Measurements from ENCODE around the gene FAHD1.

Gene FAHD1

GRCh38 chr16:1818204-1818872, 8.7 kb upstream of the FAHD1 start:
- no peak for DNase-seq

DNA sequence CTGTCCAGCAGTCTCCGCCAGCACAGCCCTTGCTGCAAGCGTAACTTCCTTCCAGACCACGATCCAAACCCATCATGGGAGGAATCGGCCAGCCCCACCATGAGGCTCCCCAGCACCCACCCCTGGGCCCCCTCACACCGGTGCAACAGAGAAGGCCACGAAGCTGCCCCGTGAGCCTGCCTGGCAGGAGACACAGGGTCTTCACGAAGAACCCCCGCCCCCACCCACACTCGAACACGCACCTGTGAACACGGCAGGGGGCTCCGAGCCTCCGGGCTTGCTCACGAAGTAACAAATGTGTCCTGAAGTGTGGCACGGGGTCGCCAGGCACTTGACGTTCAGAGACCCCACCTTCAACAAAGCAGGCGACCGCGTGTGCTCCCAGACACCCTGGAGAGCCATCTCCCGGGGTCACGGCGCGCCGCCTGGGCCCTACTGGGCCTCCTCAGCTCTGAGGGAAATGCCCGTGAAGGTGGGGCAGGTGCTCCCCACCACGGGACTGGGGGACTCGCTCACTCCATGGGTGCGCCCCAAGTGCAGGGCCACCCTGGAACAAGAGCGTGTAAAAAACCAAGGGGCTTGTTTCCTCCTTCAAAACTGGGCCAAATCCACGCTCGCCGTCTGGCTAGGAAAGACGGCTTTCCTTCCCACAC, 8.0 kb upstream of the FAHD1 start:
- DNase-seq: no peak

- DNase-seq: no peak
Measured at GRCh38 chr16:1819611-1820010, 7.4 kb upstream of the FAHD1 start.

DNA sequence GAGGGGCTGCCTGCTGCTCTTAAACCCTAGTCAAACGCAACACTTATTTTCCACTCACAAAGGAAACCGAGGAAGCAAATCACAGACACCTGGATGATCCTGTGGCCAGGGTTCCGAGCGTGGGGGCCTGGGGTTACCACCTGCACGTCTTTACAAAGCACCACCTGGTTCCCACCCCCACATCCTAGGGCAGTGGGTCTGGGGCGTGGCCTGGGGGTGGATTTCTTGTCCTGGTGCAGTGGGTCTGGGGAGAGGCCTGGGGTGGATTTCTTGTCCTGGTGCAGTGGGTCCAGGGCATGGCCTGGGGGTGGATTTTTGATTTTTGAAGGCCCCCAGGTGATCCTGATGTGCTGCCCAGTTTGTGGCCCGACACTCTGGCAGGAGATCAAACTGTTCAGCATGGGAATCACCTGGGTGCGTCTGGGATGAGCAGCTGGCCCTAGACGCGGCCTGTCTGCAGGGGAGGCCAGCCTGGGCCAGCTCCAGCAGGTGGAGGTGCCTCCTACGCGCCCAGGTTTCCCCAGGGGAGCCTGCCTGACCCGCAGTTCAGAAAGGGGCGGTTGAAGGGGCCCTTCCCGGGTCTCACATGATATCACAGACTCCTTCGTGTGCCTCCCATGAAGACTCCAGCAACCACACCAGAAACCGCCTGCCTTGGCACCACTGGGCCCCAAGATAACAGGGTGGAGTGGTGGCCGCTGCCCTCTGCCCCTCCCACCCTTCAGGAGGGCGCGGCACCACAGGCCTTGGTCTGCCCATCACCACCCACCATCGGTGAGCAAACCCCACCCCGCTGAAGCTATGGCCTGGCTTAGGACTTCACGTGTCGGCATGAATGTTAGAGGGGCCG, 6.7 kb upstream of the FAHD1 start:
- no peak for DNase-seq

DNA sequence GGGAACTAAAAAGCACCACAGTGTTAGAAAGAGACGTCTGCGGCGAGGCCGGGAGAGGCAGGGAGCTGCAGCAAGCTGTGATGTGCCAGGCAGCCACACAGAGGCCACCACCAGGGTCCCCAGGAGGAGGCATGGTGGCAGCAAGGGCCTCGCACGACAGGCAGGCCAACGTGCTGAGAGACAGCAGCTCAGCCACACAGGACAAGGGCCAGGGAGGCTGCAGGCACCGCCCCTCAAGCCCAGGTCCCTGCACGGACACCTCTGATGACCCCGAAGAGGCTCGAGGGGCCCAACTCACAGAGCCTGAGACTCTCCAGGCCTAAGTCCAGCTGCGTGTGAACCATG, 6.1 kb upstream of the FAHD1 start:
- DNase-seq: no peak

GRCh38 chr16:1821861-1822611, 5.0 kb upstream of the FAHD1 start:
- no peak for DNase-seq

DNA sequence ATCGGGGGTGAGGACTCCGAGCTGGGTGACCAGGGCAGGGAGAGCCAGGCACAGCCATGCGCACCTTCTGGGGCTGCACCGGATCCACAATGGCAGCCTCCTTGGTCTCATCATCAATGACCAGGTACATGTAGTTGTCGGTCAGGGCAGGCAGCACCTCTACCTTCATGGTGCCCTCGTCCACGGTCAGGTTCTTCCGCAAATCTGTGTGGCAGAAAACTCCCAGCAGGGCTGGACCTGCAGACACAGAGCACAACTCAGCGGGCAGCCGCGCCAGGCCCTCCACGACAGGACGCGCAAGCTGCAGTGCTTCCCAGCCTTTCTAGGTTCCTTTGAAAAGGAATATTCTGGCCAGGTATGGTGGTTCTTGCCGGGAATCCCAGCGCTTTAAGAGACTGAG, 4.2 kb upstream of the FAHD1 start:
- DNase-seq: no peak

GRCh38 chr16:1823821-1824220, 3.2 kb upstream of the FAHD1 start:
- no peak for DNase-seq

DNA sequence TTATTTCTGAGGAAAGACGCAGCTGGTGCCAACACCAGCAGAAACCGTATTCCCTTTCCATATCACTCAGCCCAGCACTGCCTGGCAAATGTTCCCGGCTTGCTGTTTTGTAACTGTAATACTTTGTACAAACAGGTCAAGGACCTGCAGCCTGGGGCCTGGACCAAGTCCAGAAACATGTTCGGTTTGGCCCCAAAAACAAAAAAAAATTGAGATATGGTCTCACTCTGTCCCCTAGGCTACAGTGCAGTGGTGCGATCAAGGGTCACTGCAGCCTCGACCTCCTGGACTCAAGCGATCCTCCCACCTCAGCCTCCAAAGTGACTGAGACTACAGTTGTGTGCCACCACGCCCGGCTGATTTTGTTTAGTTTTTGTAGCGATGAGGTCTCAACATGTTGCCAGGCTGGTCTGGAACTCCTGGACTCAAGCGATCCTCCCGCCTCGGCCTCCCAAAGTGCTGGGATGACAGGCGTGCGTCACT, 1.6 kb upstream of the FAHD1 start:
- no peak for DNase-seq

GRCh38 chr16:1825864-1826690, 929 bp upstream of the FAHD1 start:
- DNase-seq: peak; percentile 77

DNA sequence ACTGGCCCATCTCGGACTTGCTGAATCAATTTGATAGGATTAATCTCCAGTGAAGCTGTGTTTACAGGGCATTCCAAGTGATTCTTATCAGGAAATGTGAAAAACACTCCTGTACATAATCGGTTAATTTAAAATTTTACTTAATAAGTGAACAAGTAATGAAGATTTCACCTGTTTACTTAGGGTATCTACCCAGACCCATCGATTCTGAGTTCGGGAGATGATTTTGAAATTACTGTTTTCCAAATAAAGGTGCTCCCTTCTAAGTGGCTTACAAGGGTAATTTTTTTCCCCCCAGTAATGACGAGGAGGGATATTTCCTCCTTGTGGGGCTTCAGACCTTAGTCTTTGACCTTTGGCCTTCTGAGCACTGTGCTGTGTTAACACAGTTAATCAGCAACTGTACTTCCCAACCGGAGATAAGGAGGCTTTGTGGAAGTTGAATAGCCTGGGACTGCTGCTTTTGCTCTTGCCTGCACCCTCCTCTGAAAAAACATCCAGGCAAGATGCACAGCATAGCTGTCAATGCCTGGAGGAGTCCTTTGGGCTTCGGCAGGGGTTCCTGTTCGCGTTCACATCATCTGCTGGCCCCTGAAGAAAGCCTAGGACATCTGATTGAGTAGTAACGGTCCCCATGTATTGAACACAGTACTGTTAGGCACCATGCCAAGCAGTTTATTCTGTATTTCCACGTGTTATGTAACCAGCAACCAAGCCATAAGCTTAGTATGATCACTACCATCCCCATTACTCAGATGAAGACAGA, 1.8 kb downstream of the FAHD1 start:
- DNase-seq: no peak

- no peak for DNase-seq
Measured at GRCh38 chr16:1830213-1830612, 3.2 kb downstream of the FAHD1 start.

GRCh38 chr16:1831186-1832075, 4.4 kb downstream of the FAHD1 start:
- DNase-seq: no peak

GRCh38 chr16:1832838-1833454, 5.9 kb downstream of the FAHD1 start:
- no peak for DNase-seq

DNA sequence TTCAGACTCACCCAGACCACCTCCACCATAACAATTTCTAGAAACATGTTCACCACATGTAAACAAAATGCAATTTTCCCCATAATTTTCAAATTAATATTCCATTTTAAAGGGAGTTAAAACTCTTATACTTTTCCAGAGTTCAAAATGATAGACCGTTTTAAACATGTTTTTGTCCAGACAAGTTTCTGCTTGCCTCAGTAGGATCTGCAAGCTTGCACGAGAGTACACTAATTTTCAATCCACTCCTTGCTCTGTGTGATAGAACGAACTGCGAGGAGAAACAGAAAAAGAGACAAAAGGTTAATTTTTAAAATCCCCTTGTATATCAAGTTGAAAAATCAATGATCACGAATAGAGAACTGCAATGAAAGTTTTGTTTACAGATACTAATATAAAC, 7.1 kb downstream of the FAHD1 start:
- no peak for DNase-seq

DNA sequence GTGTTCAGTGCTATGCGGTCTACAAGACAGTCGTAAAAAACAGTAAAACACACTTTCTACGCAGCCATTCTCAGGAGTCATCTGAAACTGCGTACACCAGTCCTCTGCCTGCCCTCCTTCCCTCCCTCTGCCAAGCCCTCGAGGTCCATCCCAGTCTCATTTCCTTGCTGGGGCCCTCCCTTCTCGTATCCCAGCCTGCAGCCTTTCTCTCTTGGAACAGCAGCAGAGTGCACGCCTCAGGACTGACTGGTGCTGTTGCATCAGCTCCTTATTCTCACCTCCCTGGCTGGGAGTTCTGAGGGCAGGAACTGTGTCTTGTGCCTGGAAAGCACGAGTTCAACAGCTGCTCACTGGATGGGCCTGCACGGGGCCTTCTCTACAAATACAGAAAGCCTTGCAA, 12.5 kb downstream of the FAHD1 start:
- no peak for DNase-seq

GRCh38 chr16:1845985-1846384, 19.0 kb downstream of the FAHD1 start:
- DNase-seq: no peak

DNA sequence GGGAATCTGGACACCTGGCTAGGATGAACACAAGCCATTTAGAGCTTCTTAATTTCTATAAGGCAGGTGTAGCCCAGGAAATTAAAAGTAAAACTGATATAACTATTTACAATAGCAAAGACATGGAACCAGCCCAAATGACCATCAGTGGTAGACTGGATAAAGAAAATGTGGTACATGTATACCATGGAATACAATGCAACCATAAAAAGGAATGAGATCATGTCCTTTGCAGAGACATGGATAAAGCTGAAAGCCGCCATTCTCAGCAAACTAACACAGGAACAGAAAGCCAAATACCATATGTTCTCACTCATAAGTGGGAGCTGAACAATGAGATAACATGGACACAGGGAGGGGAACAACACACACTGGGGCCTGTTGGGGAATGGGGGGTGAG, 19.4 kb downstream of the FAHD1 start:
- no peak for DNase-seq

- DNase-seq: no peak
Measured at GRCh38 chr16:1850981-1851380, 24.0 kb downstream of the FAHD1 start.

DNA sequence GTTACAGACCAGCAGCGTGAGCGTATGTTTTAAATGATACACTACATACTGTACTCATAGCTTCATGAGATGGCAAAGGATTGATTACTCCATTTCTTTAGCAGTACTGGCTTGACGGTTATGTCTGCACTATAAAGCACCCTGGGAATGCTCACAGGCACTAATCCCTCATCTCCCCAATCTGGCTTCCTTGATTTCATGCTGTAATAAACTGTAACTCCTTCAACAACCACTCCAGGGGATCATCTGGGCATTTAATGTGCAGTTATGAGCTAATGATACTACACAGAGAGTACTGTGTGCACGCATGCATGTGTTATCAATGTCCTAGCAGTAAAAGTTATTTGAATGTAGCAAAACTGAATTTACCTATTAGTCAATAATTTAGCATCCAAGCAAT, 24.8 kb downstream of the FAHD1 start:
- DNase-seq: no peak
